HepG2 (cell line): ENCODE data around the gene DAZAP1. TPM values are rescaled to one million over a fixed set of nuclear protein-coding genes. Genes with fewer than 3 reads are reported as not detected.

ENCODE experiments used
- FOXM1 ChIP-seq: sonication (generic); formaldehyde crosslinking; IDR thresholded peaks from 2 replicates; pipeline ENCODE4 v1.5.0; 2020; ENCODE audit warnings: missing genetic modification reagents
- PHF5A ChIP-seq: IDR thresholded peaks from one replicate; pipeline ENCODE4 v1.6.1; 2018; ENCODE audit warnings: low read depth, missing genetic modification reagents; ENCODE audit not compliant: unreplicated experiment
- RARG ChIP-seq: sonication (generic); formaldehyde crosslinking; IDR thresholded peaks from 2 replicates; pipeline ENCODE4 v1.4.0; 2020; ENCODE audit warnings: low read depth, mild to moderate bottlenecking, missing genetic modification reagents
- ZFP1 ChIP-seq: IDR thresholded peaks from 2 replicates; pipeline ENCODE4 v1.6.1; 2016
- ZNF136 ChIP-seq: sonication (generic); formaldehyde crosslinking; IDR thresholded peaks from 2 replicates; pipeline ENCODE4 v1.8.1; 2022; ENCODE audit warnings: low read depth, mild to moderate bottlenecking, moderate library complexity, missing genetic modification reagents
- ZNF547 ChIP-seq: sonication (generic); formaldehyde crosslinking; IDR thresholded peaks from 2 replicates; pipeline ENCODE4 v1.5.1; 2020; ENCODE audit warnings: mild to moderate bottlenecking, missing genetic modification reagents
- ZNF549 ChIP-seq: sonication (generic); formaldehyde crosslinking; IDR thresholded peaks from 2 replicates; pipeline ENCODE4 v1.5.0; 2020; ENCODE audit warnings: missing genetic modification reagents
- polyA plus RNA-seq, 8 experiments: library from polyadenylated mRNA; depleted of rRNA in 3 of 8; stranded (reverse) in 7 of 8; unstranded in 1 of 8; fragments of >200 nt; fragmentation: Illumina TruSeq in 4 of 8; extraction: Trizol in 4 of 8; gene quantifications; 2 replicates each; pipeline versions ENCODE4 v1.2.1 to v1.2.3, GENCODE V29; 2011 to 2016; ENCODE audit warnings: low read depth in 4 of 8, missing spikeins in 1 of 8, mixed read lengths in 1 of 8; ENCODE audit not compliant: insufficient read depth in 1 of 8
- total RNA-seq, 5 experiments: library from RNA; depleted of rRNA; stranded (reverse); fragments of >200 nt; fragmentation: Illumina TruSeq; extraction: Trizol; gene quantifications; 2 replicates each; pipeline ENCODE4 v1.2.3, GENCODE V29; 2016; ENCODE audit warnings: low read depth in 1 of 5
- TF ChIP-seq, protein P1 (sequence below): sonication (generic); formaldehyde crosslinking; IDR thresholded peaks from 2 replicates; pipeline ENCODE4 v1.4.0; 2020; ENCODE audit warnings: low read depth, mild to moderate bottlenecking, missing genetic modification reagents
- TF ChIP-seq, protein P2 (sequence below): sonication (generic); formaldehyde crosslinking; IDR thresholded peaks from 2 replicates; pipeline ENCODE4 v1.9.0; 2021; ENCODE audit warnings: mild to moderate bottlenecking, missing genetic modification reagents
- TF ChIP-seq, protein P3 (sequence below): sonication (generic); formaldehyde crosslinking; IDR thresholded peaks from 2 replicates; pipeline ENCODE4 v1.5.1; 2020; ENCODE audit warnings: mild to moderate bottlenecking, missing genetic modification reagents, moderate library complexity
- TF ChIP-seq, protein P4 (sequence below): sonication (generic); formaldehyde crosslinking; IDR thresholded peaks from 2 replicates; pipeline ENCODE4 v1.5.1; 2020; ENCODE audit warnings: missing genetic modification reagents, mild to moderate bottlenecking, borderline replicate concordance
- TF ChIP-seq, protein P5 (sequence below): sonication (generic); formaldehyde crosslinking; IDR thresholded peaks from 2 replicates; pipeline ENCODE4 v1.5.1; 2020; ENCODE audit warnings: mild to moderate bottlenecking, missing genetic modification reagents, moderate library complexity
- TF ChIP-seq, protein P6 (sequence below): sonication (generic); formaldehyde crosslinking; IDR thresholded peaks from 2 replicates; pipeline ENCODE4 v1.8.0; 2022; ENCODE audit warnings: missing genetic modification reagents, low read depth, mild to moderate bottlenecking, borderline replicate concordance

The DAZAP1 gene
- total and polyA plus RNA-seq, 2 of the 13 experiments (the other 11 are each of a cell fraction or from before 2014, with no cell fraction given), result 63.3 to 79.2 TPM

DNA sequence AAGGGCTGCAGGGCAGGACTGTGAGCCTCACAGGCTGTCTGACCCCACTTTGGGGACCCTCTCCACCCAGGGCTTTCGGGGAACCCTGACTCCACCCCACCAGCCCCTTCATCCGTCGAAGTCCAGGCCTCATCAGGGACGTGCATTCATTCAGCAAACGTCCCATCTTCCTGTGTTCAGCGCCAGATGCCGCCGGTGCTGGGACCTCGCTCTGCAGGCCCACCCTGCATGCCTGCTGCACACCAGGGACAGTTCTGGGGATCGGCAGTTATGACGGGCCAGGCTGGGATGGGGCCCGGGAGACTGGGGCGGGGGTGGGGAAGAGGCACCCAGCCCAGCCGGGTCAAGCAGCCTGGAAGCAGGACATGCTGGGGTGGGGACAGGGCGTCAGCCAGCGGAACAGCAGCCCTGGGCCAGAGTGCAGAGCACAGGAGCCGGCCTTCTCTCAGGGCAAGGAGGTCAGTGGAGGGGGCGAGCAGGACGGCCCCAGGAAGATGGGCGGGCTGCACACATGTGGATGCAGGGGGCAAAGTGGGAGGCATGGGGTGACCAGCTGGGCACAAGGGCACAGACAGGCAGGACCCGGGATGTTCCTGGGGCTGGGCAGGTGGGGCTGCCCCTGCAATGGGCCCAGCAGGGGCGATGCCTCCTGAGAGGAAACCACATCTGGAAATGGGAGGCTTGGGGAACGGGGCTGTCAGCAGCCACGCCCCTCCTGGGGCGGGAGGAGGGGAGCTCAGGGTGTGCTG is 11.2 kb upstream of the DAZAP1 start (continued):
- TF ChIP-seq ZNF136 (CRISPR knock-in tag) (0 out of 2 replicates have a peak, but pooled peaks have one; percentile 40), ZNF547 (CRISPR knock-in tag) (0 out of 2 replicates have a peak, but pooled peaks have one; percentile 57), PHF5A (CRISPR knock-in tag) (no peak), ZFP1 (no peak), FOXM1 (CRISPR knock-in tag) (no peak), ZNF549 (CRISPR knock-in tag) (no peak), RARG (CRISPR knock-in tag) (no peak)
- TF ChIP-seq, protein P1, sequence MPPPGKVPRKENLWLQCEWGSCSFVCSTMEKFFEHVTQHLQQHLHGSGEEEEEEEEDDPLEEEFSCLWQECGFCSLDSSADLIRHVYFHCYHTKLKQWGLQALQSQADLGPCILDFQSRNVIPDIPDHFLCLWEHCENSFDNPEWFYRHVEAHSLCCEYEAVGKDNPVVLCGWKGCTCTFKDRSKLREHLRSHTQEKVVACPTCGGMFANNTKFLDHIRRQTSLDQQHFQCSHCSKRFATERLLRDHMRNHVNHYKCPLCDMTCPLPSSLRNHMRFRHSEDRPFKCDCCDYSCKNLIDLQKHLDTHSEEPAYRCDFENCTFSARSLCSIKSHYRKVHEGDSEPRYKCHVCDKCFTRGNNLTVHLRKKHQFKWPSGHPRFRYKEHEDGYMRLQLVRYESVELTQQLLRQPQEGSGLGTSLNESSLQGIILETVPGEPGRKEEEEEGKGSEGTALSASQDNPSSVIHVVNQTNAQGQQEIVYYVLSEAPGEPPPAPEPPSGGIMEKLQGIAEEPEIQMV (CRISPR knock-in tag), result 0 out of 2 replicates have a peak, but pooled peaks have one; percentile 5
- TF ChIP-seq, protein P2, sequence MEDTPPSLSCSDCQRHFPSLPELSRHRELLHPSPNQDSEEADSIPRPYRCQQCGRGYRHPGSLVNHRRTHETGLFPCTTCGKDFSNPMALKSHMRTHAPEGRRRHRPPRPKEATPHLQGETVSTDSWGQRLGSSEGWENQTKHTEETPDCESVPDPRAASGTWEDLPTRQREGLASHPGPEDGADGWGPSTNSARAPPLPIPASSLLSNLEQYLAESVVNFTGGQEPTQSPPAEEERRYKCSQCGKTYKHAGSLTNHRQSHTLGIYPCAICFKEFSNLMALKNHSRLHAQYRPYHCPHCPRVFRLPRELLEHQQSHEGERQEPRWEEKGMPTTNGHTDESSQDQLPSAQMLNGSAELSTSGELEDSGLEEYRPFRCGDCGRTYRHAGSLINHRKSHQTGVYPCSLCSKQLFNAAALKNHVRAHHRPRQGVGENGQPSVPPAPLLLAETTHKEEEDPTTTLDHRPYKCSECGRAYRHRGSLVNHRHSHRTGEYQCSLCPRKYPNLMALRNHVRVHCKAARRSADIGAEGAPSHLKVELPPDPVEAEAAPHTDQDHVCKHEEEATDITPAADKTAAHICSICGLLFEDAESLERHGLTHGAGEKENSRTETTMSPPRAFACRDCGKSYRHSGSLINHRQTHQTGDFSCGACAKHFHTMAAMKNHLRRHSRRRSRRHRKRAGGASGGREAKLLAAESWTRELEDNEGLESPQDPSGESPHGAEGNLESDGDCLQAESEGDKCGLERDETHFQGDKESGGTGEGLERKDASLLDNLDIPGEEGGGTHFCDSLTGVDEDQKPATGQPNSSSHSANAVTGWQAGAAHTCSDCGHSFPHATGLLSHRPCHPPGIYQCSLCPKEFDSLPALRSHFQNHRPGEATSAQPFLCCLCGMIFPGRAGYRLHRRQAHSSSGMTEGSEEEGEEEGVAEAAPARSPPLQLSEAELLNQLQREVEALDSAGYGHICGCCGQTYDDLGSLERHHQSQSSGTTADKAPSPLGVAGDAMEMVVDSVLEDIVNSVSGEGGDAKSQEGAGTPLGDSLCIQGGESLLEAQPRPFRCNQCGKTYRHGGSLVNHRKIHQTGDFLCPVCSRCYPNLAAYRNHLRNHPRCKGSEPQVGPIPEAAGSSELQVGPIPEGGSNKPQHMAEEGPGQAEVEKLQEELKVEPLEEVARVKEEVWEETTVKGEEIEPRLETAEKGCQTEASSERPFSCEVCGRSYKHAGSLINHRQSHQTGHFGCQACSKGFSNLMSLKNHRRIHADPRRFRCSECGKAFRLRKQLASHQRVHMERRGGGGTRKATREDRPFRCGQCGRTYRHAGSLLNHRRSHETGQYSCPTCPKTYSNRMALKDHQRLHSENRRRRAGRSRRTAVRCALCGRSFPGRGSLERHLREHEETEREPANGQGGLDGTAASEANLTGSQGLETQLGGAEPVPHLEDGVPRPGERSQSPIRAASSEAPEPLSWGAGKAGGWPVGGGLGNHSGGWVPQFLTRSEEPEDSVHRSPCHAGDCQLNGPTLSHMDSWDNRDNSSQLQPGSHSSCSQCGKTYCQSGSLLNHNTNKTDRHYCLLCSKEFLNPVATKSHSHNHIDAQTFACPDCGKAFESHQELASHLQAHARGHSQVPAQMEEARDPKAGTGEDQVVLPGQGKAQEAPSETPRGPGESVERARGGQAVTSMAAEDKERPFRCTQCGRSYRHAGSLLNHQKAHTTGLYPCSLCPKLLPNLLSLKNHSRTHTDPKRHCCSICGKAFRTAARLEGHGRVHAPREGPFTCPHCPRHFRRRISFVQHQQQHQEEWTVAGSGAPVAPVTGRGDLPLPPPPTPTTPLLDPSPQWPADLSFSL (CRISPR knock-in tag), result no peak
- TF ChIP-seq, protein P3, sequence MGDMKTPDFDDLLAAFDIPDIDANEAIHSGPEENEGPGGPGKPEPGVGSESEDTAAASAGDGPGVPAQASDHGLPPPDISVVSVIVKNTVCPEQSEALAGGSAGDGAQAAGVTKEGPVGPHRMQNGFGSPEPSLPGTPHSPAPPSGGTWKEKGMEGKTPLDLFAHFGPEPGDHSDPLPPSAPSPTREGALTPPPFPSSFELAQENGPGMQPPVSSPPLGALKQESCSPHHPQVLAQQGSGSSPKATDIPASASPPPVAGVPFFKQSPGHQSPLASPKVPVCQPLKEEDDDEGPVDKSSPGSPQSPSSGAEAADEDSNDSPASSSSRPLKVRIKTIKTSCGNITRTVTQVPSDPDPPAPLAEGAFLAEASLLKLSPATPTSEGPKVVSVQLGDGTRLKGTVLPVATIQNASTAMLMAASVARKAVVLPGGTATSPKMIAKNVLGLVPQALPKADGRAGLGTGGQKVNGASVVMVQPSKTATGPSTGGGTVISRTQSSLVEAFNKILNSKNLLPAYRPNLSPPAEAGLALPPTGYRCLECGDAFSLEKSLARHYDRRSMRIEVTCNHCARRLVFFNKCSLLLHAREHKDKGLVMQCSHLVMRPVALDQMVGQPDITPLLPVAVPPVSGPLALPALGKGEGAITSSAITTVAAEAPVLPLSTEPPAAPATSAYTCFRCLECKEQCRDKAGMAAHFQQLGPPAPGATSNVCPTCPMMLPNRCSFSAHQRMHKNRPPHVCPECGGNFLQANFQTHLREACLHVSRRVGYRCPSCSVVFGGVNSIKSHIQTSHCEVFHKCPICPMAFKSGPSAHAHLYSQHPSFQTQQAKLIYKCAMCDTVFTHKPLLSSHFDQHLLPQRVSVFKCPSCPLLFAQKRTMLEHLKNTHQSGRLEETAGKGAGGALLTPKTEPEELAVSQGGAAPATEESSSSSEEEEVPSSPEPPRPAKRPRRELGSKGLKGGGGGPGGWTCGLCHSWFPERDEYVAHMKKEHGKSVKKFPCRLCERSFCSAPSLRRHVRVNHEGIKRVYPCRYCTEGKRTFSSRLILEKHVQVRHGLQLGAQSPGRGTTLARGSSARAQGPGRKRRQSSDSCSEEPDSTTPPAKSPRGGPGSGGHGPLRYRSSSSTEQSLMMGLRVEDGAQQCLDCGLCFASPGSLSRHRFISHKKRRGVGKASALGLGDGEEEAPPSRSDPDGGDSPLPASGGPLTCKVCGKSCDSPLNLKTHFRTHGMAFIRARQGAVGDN (CRISPR knock-in tag), result peak; percentile 31; the same call in 1 of the 2 replicates
- TF ChIP-seq, protein P4, sequence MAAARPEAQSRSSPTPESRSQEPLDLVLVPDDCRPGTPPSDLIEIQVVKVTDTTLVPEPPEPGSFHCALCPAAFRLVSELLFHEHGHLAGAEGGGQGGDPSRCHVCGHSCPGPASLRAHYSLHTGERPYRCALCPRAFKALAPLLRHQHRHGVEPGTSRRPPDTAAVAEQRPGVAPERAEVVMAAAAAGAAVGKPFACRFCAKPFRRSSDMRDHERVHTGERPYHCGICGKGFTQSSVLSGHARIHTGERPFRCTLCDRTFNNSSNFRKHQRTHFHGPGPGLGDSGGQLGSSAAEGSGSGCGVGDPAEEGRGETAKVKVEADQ, result 0 out of 2 replicates have a peak, but pooled peaks have one; percentile 9
- TF ChIP-seq, protein P5, sequence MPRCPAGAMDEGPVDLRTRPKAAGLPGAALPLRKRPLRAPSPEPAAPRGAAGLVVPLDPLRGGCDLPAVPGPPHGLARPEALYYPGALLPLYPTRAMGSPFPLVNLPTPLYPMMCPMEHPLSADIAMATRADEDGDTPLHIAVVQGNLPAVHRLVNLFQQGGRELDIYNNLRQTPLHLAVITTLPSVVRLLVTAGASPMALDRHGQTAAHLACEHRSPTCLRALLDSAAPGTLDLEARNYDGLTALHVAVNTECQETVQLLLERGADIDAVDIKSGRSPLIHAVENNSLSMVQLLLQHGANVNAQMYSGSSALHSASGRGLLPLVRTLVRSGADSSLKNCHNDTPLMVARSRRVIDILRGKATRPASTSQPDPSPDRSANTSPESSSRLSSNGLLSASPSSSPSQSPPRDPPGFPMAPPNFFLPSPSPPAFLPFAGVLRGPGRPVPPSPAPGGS, result peak; percentile 67; the same call in 1 of the 2 replicates
- TF ChIP-seq, protein P6, sequence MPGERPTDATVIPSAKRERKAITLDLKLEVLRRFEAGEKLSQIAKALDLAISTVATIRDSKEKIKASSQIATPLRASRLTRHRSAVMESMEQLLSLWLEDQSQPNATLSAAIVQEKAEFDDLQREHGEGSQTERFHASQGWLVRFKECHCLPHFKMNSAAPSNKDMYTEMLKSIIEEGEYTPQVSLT (CRISPR knock-in tag), result no peak
